Measurements from ENCODE around the gene AFM. TPM values are rescaled to one million over a fixed set of nuclear protein-coding genes. Genes with fewer than 3 reads are reported as not detected.

Gene AFM
- polyA plus RNA-seq, 12 donors, result 0.08 to 0.22 (median 0.11) TPM; not detected in 8

Other genes with a start within 250 kb of the AFM start
- 10 to 100 TPM in 11 of 12 donors, not detected in 1; 47.6 to 71.0 (median 55.5) TPM for gene ANKRD17, start 222.9 kb upstream of the AFM start, polyA plus RNA-seq (ENCODE audit: insufficient read length in 12 of 12)
- gene ALB, start 77.5 kb upstream of the AFM start, polyA plus RNA-seq (ENCODE audit: insufficient read length in 12 of 12), result 100 to 1,000 TPM in 1 of 12 donors, 10 to 100 TPM in 5, 1 to 10 TPM in 5, not detected in 1; 1.0 to 858 (median 12.9) TPM
- 100 to 1,000 TPM in 1 of 12 donors, 10 to 100 TPM in 3, 1 to 10 TPM in 5, under 1 TPM in 2, not detected in 1; 0.71 to 134 (median 2.6) TPM for gene AFP, start 45.5 kb upstream of the AFM start, polyA plus RNA-seq (ENCODE audit: insufficient read length in 12 of 12)
- gene RASSF6, start 138.7 kb downstream of the AFM start, polyA plus RNA-seq (ENCODE audit: insufficient read length in 12 of 12), result 1 to 10 TPM in 2 of 12 donors, under 1 TPM in 8, not detected in 2; 0.05 to 1.7 (median 0.31) TPM